ENCODE results near the gene OR5D16. TPM values are rescaled to one million over a fixed set of nuclear protein-coding genes. Genes with fewer than 3 reads are reported as not detected.

OR5D16 gene
- total RNA-seq (not detected), total RNA-seq (0 reads per million in 29 experiments)
- not detected for total RNA-seq (2013)

DNA sequence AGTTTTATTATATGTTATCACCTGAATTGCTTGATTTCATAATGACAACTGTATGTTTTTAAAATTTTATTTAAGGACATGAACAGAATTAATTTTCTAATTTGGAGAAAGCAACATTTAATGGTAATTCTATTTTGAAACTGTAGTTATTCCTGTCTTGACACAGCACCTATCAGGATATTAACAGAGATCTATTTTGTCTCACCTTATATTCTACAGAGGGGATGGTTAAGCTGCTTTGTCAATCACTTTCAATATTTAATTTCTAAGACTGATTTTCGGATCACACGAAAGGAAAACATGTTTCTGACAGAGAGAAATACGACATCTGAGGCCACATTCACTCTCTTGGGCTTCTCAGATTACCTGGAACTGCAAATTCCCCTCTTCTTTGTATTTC, at the start of gene OR5D16:
Gene OR5D16 (plus strand): TSS at position 301 of the 400 bp plus-strand sequence. CDS start 0 bp downstream, at position 301.
- Mint-ChIP-seq H3K27ac (no peak within 1 kb of the TSS), H3K4me3 (no peak within 1 kb of the TSS), H3K36me3 (no peaks in the 10 kb centered on the region), H3K27me3 (no peaks in the 10 kb centered on the region), H3K9me3 (peaks cover 12 to 30% (median 27%) of the 10 kb centered on the region in 3 donors), H3K4me1 (no peaks in the 10 kb centered on the region)
- POLR2A ChIA-PET: no interaction called here
- Histone ChIP-seq H3K36me3 (ENCODE audit: control insufficient read depth in 2 of 2, extremely low read depth in 1 of 2, insufficient read depth in 1 of 2, low read length in 1 of 2) (no peaks in the 10 kb centered on the region), H3K9me3 (no peaks in the 10 kb centered on the region), H3K4me3 (ENCODE audit: control insufficient read depth in 1 of 2, extremely low read depth in 1 of 2, low read length in 1 of 2) (no peak within 1 kb of the TSS), H3K27me3 (replicated peaks in 1 of 2; ENCODE audit: control insufficient read depth in 2 of 2, extremely low read depth in 1 of 2, insufficient read depth in 2 of 2, low read length in 1 of 2) (no peaks in the 10 kb centered on the region), H3K27ac (ENCODE audit: low read length) (no peak within 1 kb of the TSS), H3K4me1 (ENCODE audit: control insufficient read depth in 1 of 2, extremely low read depth in 1 of 2, insufficient read depth in 2 of 2, low read length in 2 of 2) (no peaks in the 10 kb centered on the region)
- no CpG with 5 or more reads among the region's 3 CpGs for WGBS (ENCODE audit: insufficient coverage)
- ATAC-seq (replicated peaks in 1 of 4): no peak
- DNase-seq: no peak
- CTCF ChIA-PET: no interaction called here

DNA sequence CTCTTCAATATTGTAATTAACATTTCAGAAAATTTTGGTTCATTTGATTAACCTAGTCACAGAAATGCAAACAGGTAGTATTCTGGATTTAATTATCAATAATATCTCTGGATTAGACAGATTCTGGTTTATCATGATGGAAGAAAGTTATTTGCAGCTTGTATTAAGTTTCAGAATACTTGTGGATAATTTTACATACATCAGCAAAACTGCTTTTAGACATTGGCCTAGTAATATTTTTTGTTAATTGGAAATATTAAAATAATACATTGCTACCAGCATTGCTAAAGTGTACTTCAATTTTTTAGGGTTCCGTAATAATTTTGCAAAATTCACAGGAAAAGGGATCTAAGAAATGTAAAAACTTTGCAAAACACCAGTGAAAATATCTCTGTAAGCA, 46.9 kb upstream of the OR5D16 start:
- Mint-ChIP-seq H3K27ac (no peak overlapping the region), H3K9me3 (peaks cover 21 to 30% (median 28%) of the 10 kb centered on the region in 3 donors), H3K27me3 (no peaks in the 10 kb centered on the region), H3K4me1 (no peaks in the 10 kb centered on the region), H3K36me3 (no peaks in the 10 kb centered on the region), H3K4me3 (no peak overlapping the region)
- CTCF ChIA-PET: no interaction called here
- Histone ChIP-seq H3K9me3 (peaks cover 9% of the 10 kb centered on the region), H3K36me3 (ENCODE audit: control insufficient read depth in 2 of 2, extremely low read depth in 1 of 2, insufficient read depth in 1 of 2, low read length in 1 of 2) (no peaks in the 10 kb centered on the region), H3K4me1 (ENCODE audit: control insufficient read depth in 1 of 2, extremely low read depth in 1 of 2, insufficient read depth in 2 of 2, low read length in 2 of 2) (no peaks in the 10 kb centered on the region), H3K27me3 (replicated peaks in 1 of 2; ENCODE audit: control insufficient read depth in 2 of 2, extremely low read depth in 1 of 2, insufficient read depth in 2 of 2, low read length in 1 of 2) (no peaks in the 10 kb centered on the region), H3K4me3 (ENCODE audit: control insufficient read depth in 1 of 2, extremely low read depth in 1 of 2, low read length in 1 of 2) (no peak overlapping the region), H3K27ac (ENCODE audit: low read length) (no peak overlapping the region)
- POLR2A ChIA-PET: no interaction called here
- DNase-seq (no peak), ATAC-seq (replicated peaks in 1 of 4) (no peak)
- no CpG with 5 or more reads among the region's 1 CpG for WGBS (ENCODE audit: insufficient coverage)

DNA sequence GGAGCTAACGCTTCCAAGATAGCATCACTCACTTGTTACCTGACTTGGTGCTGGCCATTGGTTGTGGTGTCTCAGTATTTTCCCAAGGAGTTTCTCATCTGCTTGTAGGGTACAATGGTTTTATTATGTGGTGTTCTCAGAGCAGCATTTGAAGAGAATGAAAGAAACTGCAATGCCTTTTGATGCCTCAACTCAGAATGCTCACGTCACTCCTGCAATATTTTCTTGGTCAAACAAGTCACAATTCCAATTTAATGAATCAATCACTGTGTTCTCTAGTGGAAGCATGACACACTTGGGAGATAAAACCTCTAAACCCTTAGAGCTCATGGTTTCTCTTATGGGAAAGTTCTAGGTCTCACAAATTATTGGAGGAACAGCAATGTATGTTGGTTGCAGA, 45.2 kb upstream of the OR5D16 start:
- Mint-ChIP-seq H3K4me1 (no peaks in the 10 kb centered on the region), H3K27me3 (no peaks in the 10 kb centered on the region), H3K27ac (no peak overlapping the region), H3K36me3 (no peaks in the 10 kb centered on the region), H3K9me3 (peaks cover 15 to 21% (median 21%) of the 10 kb centered on the region in 3 donors), H3K4me3 (no peak overlapping the region)
- Histone ChIP-seq H3K4me3 (ENCODE audit: control insufficient read depth in 1 of 2, extremely low read depth in 1 of 2, low read length in 1 of 2) (no peak overlapping the region), H3K9me3 (peaks cover 7% of the 10 kb centered on the region), H3K4me1 (ENCODE audit: control insufficient read depth in 1 of 2, extremely low read depth in 1 of 2, insufficient read depth in 2 of 2, low read length in 2 of 2) (no peaks in the 10 kb centered on the region), H3K27ac (ENCODE audit: low read length) (no peak overlapping the region), H3K36me3 (ENCODE audit: control insufficient read depth in 2 of 2, extremely low read depth in 1 of 2, insufficient read depth in 1 of 2, low read length in 1 of 2) (no peaks in the 10 kb centered on the region), H3K27me3 (replicated peaks in 1 of 2; ENCODE audit: control insufficient read depth in 2 of 2, extremely low read depth in 1 of 2, insufficient read depth in 2 of 2, low read length in 1 of 2) (no peaks in the 10 kb centered on the region)
- WGBS (ENCODE audit: insufficient coverage): 80% methylated on average over 1 of the region's 2 CpGs
- no peak for DNase-seq
- ChIA-PET POLR2A (no interaction called here), CTCF (no interaction called here)
- ATAC-seq (replicated peaks in 1 of 4): no peak

DNA sequence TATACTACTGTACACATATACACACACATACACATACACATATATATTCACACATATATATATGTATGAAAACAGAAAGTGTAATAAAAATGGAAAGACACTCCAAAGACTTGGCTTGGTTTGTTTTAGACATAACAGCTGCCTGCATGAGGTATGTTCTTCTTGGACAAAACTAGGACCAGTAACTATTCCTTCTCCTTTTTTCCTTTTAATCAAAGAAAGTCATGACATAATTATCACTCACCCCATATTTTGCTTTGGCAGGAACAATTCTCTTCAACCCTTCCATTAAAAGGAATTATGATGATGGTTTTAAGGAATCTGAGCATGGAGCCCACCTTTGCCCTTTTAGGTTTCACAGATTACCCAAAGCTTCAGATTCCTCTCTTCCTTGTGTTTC, 43.3 kb upstream of the OR5D16 start, which contains the start of gene OR5D14:
Gene OR5D14 (plus strand): TSS at position 301 of the 400 bp plus-strand sequence. CDS start 0 bp downstream, at position 301.
- H3K27ac ChIP-seq (ENCODE audit: low read length): no peak within 1 kb of the TSS
- H3K27me3 ChIP-seq (replicated peaks in 1 of 2; ENCODE audit: control insufficient read depth in 2 of 2, extremely low read depth in 1 of 2, insufficient read depth in 2 of 2, low read length in 1 of 2): no peaks in the 10 kb centered on the region
- H3K9me3 ChIP-seq: peaks cover 5% of the 10 kb centered on the region
- H3K36me3 Mint-ChIP-seq: no peaks in the 10 kb centered on the region
- CTCF ChIA-PET: no interaction called here
- H3K4me1 Mint-ChIP-seq: no peaks in the 10 kb centered on the region
- POLR2A ChIA-PET: no interaction called here
- H3K36me3 ChIP-seq (ENCODE audit: control insufficient read depth in 2 of 2, extremely low read depth in 1 of 2, insufficient read depth in 1 of 2, low read length in 1 of 2): no peaks in the 10 kb centered on the region
- H3K27me3 Mint-ChIP-seq: no peaks in the 10 kb centered on the region
- no peak within 1 kb of the TSS for H3K27ac Mint-ChIP-seq
- DNase-seq (no peak), ATAC-seq (replicated peaks in 1 of 4) (no peak)
- no peaks in the 10 kb centered on the region for H3K4me1 ChIP-seq (ENCODE audit: control insufficient read depth in 1 of 2, extremely low read depth in 1 of 2, insufficient read depth in 2 of 2, low read length in 2 of 2)
- no peak within 1 kb of the TSS for H3K4me3 ChIP-seq (ENCODE audit: control insufficient read depth in 1 of 2, extremely low read depth in 1 of 2, low read length in 1 of 2)
- H3K4me3 Mint-ChIP-seq: no peak within 1 kb of the TSS
- peaks cover 21 to 31% (median 22%) of the 10 kb centered on the region in 3 donors for H3K9me3 Mint-ChIP-seq

DNA sequence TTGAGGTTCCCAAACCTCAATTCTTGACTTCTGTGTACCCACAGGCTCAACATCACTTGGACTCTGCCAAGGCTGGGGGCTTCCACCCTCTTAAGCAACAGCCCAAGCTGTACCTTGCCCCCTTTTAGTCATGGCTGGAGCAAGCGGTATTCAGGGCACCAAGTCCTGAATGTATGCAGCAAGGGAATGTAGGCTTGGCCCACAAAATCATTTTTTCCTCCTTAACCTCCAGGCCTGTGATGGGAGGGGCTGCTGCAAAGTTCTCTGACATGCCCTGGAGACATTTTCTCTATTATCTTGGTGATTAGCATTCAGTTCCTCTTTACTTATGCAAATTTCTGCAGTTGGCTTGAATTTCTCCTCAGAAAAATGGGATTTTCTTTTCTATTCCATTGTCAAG, 32.3 kb upstream of the OR5D16 start:
- H3K4me3 ChIP-seq (ENCODE audit: control insufficient read depth in 1 of 2, extremely low read depth in 1 of 2, low read length in 1 of 2): no peak overlapping the region
- DNase-seq (no peak), ATAC-seq (replicated peaks in 1 of 4) (no peak)
- H3K4me1 ChIP-seq (ENCODE audit: control insufficient read depth in 1 of 2, extremely low read depth in 1 of 2, insufficient read depth in 2 of 2, low read length in 2 of 2): no peaks in the 10 kb centered on the region
- peaks cover 5% of the 10 kb centered on the region for H3K9me3 ChIP-seq
- H3K36me3 Mint-ChIP-seq: no peaks in the 10 kb centered on the region
- H3K27me3 ChIP-seq (replicated peaks in 1 of 2; ENCODE audit: control insufficient read depth in 2 of 2, extremely low read depth in 1 of 2, insufficient read depth in 2 of 2, low read length in 1 of 2): no peaks in the 10 kb centered on the region
- no peak overlapping the region for H3K4me3 Mint-ChIP-seq
- peaks cover 15 to 48% (median 25%) of the 10 kb centered on the region in 3 donors for H3K9me3 Mint-ChIP-seq
- no peak overlapping the region for H3K27ac Mint-ChIP-seq
- no peak overlapping the region for H3K27ac ChIP-seq (ENCODE audit: low read length)
- H3K36me3 ChIP-seq (ENCODE audit: control insufficient read depth in 2 of 2, extremely low read depth in 1 of 2, insufficient read depth in 1 of 2, low read length in 1 of 2): no peaks in the 10 kb centered on the region
- CTCF ChIA-PET: no interaction called here
- no peaks in the 10 kb centered on the region for H3K27me3 Mint-ChIP-seq
- no peaks in the 10 kb centered on the region for H3K4me1 Mint-ChIP-seq
- no CpG with 5 or more reads among the region's 1 CpG for WGBS (ENCODE audit: insufficient coverage)
- POLR2A ChIA-PET: no interaction called here

DNA sequence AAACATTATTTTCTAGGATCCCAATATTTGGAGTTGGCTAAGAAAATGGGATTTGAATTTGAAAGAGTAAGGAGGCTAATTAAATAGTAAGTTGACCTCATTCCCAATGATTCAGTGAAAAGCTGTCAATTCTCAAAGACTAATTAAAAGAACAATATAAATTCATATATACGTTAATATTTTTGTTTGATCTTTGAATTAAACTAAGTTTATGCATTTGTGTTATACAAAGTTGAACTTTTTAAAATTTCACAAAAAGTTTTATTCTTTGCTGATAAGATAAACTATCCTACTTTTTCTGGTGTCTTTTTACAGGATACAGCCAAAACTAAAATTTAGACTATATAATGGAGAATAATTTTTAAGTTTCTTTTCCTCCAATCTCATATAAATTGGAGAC, 27.5 kb upstream of the OR5D16 start, which contains the start of gene OR5L1:
Gene OR5L1 (plus strand): TSS at position 301 of the 400 bp plus-strand sequence. CDS start 100 bp downstream, outside the sequence.
- CTCF ChIA-PET: no interaction called here
- H3K4me3 Mint-ChIP-seq: no peak within 1 kb of the TSS
- no peak within 1 kb of the TSS for H3K27ac Mint-ChIP-seq
- no CpG with 5 or more reads among the region's 1 CpG for WGBS (ENCODE audit: insufficient coverage)
- H3K27me3 ChIP-seq (replicated peaks in 1 of 2; ENCODE audit: control insufficient read depth in 2 of 2, extremely low read depth in 1 of 2, insufficient read depth in 2 of 2, low read length in 1 of 2): no peaks in the 10 kb centered on the region
- POLR2A ChIA-PET: no interaction called here
- no peak within 1 kb of the TSS for H3K27ac ChIP-seq (ENCODE audit: low read length)
- peaks cover 20 to 41% (median 21%) of the 10 kb centered on the region in 3 donors for H3K9me3 Mint-ChIP-seq
- no peaks in the 10 kb centered on the region for H3K9me3 ChIP-seq
- H3K4me1 Mint-ChIP-seq: no peaks in the 10 kb centered on the region
- no peak for DNase-seq
- no peaks in the 10 kb centered on the region for H3K27me3 Mint-ChIP-seq
- no peak within 1 kb of the TSS for H3K4me3 ChIP-seq (ENCODE audit: control insufficient read depth in 1 of 2, extremely low read depth in 1 of 2, low read length in 1 of 2)
- no peaks in the 10 kb centered on the region for H3K4me1 ChIP-seq (ENCODE audit: control insufficient read depth in 1 of 2, extremely low read depth in 1 of 2, insufficient read depth in 2 of 2, low read length in 2 of 2)
- H3K36me3 Mint-ChIP-seq: no peaks in the 10 kb centered on the region
- H3K36me3 ChIP-seq (ENCODE audit: control insufficient read depth in 2 of 2, extremely low read depth in 1 of 2, insufficient read depth in 1 of 2, low read length in 1 of 2): no peaks in the 10 kb centered on the region
- ATAC-seq (replicated peaks in 1 of 4): no peak

DNA sequence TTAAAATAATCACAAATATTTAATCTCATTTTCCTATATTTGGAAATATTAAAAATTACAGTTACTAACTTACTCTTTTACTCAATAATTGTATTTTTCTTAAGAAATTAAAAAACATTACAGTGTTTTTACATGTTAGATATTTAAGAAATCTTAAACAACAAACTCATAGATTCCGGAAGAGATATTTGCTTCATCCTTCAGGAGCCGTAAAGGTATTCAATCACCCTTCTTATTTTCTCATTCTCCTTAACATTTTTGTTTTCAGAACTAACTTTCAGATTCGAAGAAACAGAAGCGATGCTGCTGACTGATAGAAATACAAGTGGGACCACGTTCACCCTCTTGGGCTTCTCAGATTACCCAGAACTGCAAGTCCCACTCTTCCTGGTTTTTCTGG, 19.2 kb upstream of the OR5D16 start, which contains the start of gene OR5D18:
Gene OR5D18 (plus strand): TSS at position 301 of the 400 bp plus-strand sequence. CDS start 0 bp downstream, at position 301.
- ChIA-PET POLR2A (no interaction called here), CTCF (no interaction called here)
- H3K4me1 Mint-ChIP-seq: no peaks in the 10 kb centered on the region
- no peaks in the 10 kb centered on the region for H3K4me1 ChIP-seq (ENCODE audit: control insufficient read depth in 1 of 2, extremely low read depth in 1 of 2, insufficient read depth in 2 of 2, low read length in 2 of 2)
- DNase-seq: no peak
- no peaks in the 10 kb centered on the region for H3K27me3 ChIP-seq (replicated peaks in 1 of 2; ENCODE audit: control insufficient read depth in 2 of 2, extremely low read depth in 1 of 2, insufficient read depth in 2 of 2, low read length in 1 of 2)
- peaks cover 21 to 31% (median 26%) of the 10 kb centered on the region in 3 donors for H3K9me3 Mint-ChIP-seq
- 80% methylated on average over 2 of the region's 5 CpGs for WGBS (ENCODE audit: insufficient coverage)
- no peaks in the 10 kb centered on the region for H3K36me3 Mint-ChIP-seq
- H3K36me3 ChIP-seq (ENCODE audit: control insufficient read depth in 2 of 2, extremely low read depth in 1 of 2, insufficient read depth in 1 of 2, low read length in 1 of 2): no peaks in the 10 kb centered on the region
- no peak for ATAC-seq (replicated peaks in 1 of 4)
- no peaks in the 10 kb centered on the region for H3K27me3 Mint-ChIP-seq
- H3K4me3 ChIP-seq (ENCODE audit: control insufficient read depth in 1 of 2, extremely low read depth in 1 of 2, low read length in 1 of 2): no peak within 1 kb of the TSS
- no peak within 1 kb of the TSS for H3K4me3 Mint-ChIP-seq
- peaks cover 3% of the 10 kb centered on the region for H3K9me3 ChIP-seq
- H3K27ac Mint-ChIP-seq: no peak within 1 kb of the TSS
- no peak within 1 kb of the TSS for H3K27ac ChIP-seq (ENCODE audit: low read length)
